HG03066 (cell line): Measurements from ENCODE around the gene ALPK1.
"Not testable (repeated sequence)": the region's sequence is repeated elsewhere in the genome, so short reads cannot be mapped to it uniquely, and the experiment has no call there.

ENCODE experiments used
- ATAC-seq: cut with Tn5 transposase; IDR thresholded peaks from one replicate; pipeline ENCODE4 v1.9.1; 2021; ENCODE audit warnings: low read depth; ENCODE audit not compliant: unreplicated experiment

Gene ALPK1

DNA sequence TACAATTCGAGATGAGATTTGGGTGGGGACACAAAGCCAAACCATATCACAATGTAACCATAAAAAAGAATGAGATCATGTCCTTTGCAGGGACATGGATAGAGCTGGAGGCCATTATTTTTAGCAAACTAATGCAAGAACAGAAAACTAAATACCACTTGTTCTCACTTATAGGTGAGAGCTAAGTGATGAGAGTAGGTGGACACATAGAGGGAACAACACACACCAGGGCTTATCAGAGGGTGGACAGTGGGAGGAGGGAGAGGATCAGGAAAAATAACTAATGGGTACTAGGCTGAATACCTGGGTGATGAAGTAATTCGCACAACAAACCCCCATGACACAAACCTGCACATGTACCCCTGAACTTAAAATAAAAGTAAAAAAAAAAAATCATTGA, 145.1 kb downstream of the ALPK1 start:
- ATAC-seq: not testable (repeated sequence)

DNA sequence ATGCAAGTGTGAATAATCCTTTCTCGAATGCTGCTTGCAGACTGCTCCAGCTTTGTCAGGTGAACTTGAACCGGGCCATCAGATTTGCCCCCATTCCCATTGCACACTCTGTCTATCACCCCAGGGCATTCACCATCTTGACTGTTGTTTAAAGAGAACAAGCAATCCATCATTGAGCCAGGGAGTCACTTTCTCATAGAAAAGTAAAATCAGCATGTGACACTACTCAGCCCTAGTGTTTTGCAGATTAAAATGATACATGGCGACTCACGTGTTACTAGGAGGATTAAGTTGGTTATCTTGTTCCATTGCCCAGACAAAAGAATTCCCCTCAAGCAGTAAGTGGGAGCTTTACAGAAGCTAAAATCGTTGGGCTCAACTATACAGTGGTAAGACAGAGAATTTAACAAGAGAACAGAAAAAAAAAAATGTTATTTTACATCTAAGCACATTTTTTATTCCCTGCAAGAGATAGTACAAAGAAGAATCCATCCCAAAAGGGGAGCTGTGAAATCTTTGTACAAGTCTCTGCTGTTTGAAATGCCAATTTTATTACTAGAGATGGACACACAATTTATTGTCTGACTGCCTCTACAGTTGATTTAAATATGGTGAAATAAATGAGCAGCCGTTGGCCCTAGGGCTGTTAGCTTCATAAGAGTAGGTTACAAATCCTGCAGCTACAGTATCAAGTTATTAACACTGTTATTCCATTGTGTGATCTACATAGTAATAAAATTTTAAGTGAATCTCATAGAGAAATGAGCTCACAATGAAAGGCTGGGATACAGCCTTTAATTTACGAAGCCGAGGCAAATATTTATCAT, 151.3 kb downstream of the ALPK1 start:
- ATAC-seq: no peak

DNA sequence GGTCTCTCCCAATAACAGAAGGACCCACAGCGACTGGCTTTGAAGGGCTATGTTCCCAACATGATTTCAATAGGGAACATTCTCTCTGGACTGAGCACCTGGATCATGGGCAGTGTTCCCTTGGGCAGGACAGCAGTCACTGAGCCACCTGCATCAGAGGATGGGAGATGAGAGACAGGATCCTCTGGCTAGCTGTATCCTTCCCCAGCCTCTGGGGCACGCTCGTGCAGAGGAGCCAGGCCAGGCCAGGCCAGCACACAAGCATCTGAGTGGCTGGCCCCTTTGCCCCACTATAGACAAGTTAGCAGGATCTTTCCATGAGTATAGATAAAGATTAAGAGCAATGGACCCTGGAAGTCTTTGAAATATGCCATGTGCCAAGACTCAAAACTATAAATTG, 152.5 kb downstream of the ALPK1 start:
- no peak for ATAC-seq

DNA sequence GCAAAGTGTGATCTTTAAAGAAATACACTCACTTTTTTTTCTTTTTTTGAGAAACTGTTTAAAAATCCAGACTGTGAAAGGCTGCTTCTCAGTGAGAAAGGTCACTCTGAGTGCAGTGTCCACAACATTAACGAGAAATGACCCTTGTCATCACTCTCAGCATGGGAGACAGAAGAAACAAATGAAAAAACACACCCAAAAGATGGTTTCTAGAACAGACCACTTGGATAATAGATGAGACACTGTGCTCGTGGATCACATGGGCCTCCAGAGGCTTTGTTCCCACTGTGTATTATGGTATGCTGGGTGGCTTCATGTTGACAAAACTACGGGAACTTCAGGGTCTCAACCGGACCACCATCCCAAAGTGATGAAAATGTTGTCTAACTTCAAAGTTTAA, 153.9 kb downstream of the ALPK1 start:
- ATAC-seq: no peak

DNA sequence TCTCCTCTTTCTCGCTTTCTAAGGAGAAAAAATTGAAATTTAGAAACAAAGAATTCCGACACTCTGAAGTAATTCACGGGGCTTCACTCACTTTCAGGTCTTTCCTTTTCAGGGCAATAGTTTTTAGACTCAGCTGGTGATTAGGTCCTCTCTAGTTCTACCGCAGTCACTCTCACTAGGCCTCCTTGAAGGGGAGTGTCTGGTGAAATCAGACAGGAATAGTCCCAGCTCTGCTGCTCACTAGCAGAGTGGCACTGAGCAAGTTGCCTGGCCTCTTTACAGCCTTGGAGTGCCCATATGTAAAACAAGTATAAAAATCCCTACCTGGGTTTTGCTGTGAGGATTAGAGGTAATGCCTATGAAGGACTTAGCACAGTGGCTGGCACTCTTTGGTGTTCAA, 154.7 kb downstream of the ALPK1 start:
- ATAC-seq: no peak

DNA sequence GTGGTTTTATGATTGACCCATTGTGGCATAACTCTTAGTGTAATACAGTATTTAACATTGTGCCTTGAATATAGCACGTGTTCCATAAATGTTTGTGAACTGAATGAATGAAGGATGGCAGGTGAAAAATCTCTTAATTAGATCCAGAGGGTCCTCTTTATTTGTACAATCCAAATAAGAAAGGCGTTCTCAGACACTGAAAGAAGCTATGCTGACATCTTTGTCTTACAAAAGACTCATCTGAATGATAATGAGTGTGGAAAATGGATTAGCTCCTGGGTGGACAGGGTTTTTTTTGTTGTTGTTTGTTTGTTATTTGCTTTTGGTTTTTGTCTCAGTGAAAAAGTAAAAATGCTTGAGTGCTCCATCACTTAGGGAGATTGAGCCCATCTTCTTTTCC, 156.2 kb downstream of the ALPK1 start:
- ATAC-seq: no peak

DNA sequence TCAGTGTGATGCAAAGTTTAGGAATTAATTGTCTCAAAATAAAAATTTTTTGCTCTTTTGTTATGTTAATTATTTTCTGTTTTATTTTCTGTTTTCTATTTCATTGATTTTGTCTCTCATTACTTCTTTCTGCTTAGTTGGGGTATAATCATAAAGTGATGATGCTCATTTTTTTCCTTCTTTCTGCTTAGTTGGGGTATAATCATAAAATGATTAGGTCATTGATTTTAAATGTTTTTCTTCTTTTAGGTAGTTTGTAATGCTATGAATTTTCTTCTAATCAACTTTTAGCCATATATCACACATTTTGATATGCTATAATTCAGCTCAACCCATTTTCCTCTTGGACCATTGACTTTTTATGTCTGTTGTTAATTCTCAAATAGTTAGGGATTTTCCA, 175.1 kb downstream of the ALPK1 start:
- ATAC-seq: no peak

DNA sequence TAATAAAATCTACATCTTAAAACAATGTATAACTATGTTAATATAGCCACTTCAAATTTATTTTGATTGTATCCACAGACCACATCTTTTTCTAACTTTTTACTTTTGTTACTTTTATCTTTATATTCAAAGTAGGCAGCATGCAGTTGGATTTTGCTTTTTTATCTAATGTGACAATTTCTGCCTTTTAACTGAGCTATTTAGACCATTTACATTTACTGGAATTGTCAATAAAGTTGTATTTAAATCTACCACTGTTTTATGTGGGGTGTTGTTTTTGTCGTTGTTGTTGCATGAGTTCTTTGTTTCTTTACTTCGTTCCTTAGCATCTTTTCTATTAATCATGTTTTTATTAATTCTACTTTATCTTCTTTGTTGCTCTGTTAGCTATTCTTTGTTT, 176.8 kb downstream of the ALPK1 start:
- no peak for ATAC-seq

DNA sequence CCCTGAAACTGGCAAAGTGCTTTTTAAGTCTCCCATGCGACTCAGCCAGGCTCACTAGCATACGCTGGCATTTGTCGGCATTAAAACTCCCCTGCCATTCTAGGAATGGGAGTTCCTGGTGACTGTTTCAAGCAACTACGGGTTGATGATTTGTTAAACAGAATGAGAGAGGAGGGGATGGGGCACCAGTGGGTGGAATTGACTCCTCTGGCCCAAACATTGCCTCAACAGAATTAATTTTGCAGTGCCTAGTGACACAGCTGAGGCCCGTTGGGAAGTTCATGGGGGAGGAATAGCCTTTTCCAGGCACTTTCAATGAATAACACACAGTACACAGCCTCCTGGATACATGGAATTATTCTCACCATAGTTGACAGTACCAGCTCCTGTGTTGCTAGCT, 188.8 kb downstream of the ALPK1 start:
- no peak for ATAC-seq

DNA sequence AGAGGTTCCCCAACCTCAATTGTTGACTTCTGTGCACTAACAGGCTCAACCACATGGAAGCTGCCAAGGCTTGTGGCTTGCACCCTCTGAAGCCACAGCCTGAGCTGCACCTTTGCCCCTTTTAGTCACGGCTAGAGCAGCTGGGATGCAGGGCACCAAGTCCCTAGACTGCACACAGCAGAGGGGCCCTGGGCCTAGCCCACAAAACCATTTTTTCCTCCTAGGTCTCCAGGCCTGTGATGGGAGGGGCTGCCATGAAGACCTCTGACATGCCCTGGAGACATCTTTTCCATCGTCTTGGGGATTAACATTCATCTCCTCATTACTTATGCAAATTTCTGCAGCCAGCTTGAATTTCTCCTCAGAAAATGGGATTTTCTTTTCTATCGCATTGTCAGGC, 193.6 kb downstream of the ALPK1 start:
- not testable (repeated sequence) for ATAC-seq
